GM21786 (cell line): ENCODE data around the gene LYPD5.
A peak's percentile ranks its signal among the peaks of the same experiment; 100 is the strongest.

Experiments used
- ATAC-seq: cut with Tn5 transposase; IDR thresholded peaks from one replicate; pipeline ENCODE4 v1.9.1; 2021; ENCODE audit not compliant: unreplicated experiment

Gene LYPD5

GRCh38 chr19:43754503-43755255 is 47.6 kb downstream of the LYPD5 start, which contains the start of gene SMG9:
TSS of gene SMG9 (minus strand) at chr19:43754962. CDS start at chr19:43750741, 4,221 bp downstream.
- peak; percentile 51 for ATAC-seq

- ATAC-seq, result no peak
These were observed 48.1 kb downstream of the LYPD5 start for GRCh38 chr19:43754253-43754502.

GRCh38 chr19:43752287-43752875 is 49.9 kb downstream of the LYPD5 start:
- ATAC-seq, result no peak

- ATAC-seq, result no peak
These were observed 50.6 kb downstream of the LYPD5 start for GRCh38 chr19:43751466-43752220.

- ATAC-seq, result no peak
These were observed 52.3 kb downstream of the LYPD5 start for GRCh38 chr19:43749898-43750297.

GRCh38 chr19:43749152-43749551 is 53.1 kb downstream of the LYPD5 start:
- no peak for ATAC-seq

GRCh38 chr19:43748685-43749084 is 53.6 kb downstream of the LYPD5 start:
- no peak for ATAC-seq

- no peak for ATAC-seq
These were observed 54.0 kb downstream of the LYPD5 start for GRCh38 chr19:43748205-43748594.

- no peak for ATAC-seq
These were observed 54.6 kb downstream of the LYPD5 start for GRCh38 chr19:43747557-43748204.
